K562 (cell line): Measurements from ENCODE around the gene LDAF1. TPM values are rescaled to one million over a fixed set of nuclear protein-coding genes. Genes with fewer than 3 reads are reported as not detected.
A peak's percentile ranks its signal among the peaks of the same experiment; 100 is the strongest.

Source experiments
- BDP1 ChIP-seq: IDR thresholded peaks from 3 replicates; pipeline ENCODE4 v1.6.1; 2011; ENCODE audit not compliant: insufficient read length, insufficient read depth
- BRD9 ChIP-seq: fragments of 450-650 bp; IDR thresholded peaks from 2 replicates; pipeline ENCODE4 v1.6.1; 2018; ENCODE audit warnings: low read depth; ENCODE audit not compliant: partially characterized antibody
- CBFA2T3 ChIP-seq: fragments of 450-650 bp; IDR thresholded peaks from 2 replicates; pipeline ENCODE4 v1.6.1; 2017
- CEBPB ChIP-seq: fragments of 450-650 bp; IDR thresholded peaks from 2 replicates; pipeline ENCODE4 v1.6.1; 2016; ENCODE audit warnings: missing genetic modification characterization, missing compliant biosample characterization
- CHD1 ChIP-seq: fragments of 200-600 bp; sonication (generic); IDR thresholded peaks from one replicate; pipeline ENCODE4 v1.6.1; 2012; ENCODE audit warnings: mild to moderate bottlenecking, moderate library complexity, low read length, inconsistent platforms
- FOXK1 ChIP-seq: sonication (generic); formaldehyde crosslinking; IDR thresholded peaks from 2 replicates; pipeline ENCODE4 v1.8.0; 2022; ENCODE audit warnings: missing genetic modification reagents, mild to moderate bottlenecking, borderline replicate concordance
- HDAC2 ChIP-seq: fragments of 450-650 bp; IDR thresholded peaks from 2 replicates; pipeline ENCODE4 v1.6.1; 2016; ENCODE audit warnings: mild to moderate bottlenecking
- KDM1A ChIP-seq, 2 experiments: fragments of 450-650 bp; IDR thresholded peaks; 2 replicates each; pipeline ENCODE4 v1.6.1; 2016; ENCODE audit warnings: mild to moderate bottlenecking in 2 of 2
- KLF16 ChIP-seq: IDR thresholded peaks from 2 replicates; pipeline ENCODE4 v1.6.1; 2016; ENCODE audit warnings: antibody characterized with exemption
- POLR2B ChIP-seq: fragments of 450-650 bp; IDR thresholded peaks from 2 replicates; pipeline ENCODE4 v1.6.1; 2018; ENCODE audit warnings: low read depth; ENCODE audit not compliant: partially characterized antibody
- RBM17 ChIP-seq: fragments of 200-400 bp; formaldehyde crosslinking; IDR thresholded peaks from 2 replicates; pipeline ENCODE4 v1.6.1; 2017; ENCODE audit warnings: low read depth, mild to moderate bottlenecking, low read length, borderline replicate concordance
- RBM22 ChIP-seq: fragments of 200-400 bp; formaldehyde crosslinking; IDR thresholded peaks from 2 replicates; pipeline ENCODE4 v1.6.1; 2018; ENCODE audit warnings: low read length, low read depth; ENCODE audit not compliant: poor library complexity, severe bottlenecking
- SP1 ChIP-seq: sonication (generic); formaldehyde crosslinking; IDR thresholded peaks from 2 replicates; pipeline ENCODE4 v1.8.1; 2022; ENCODE audit warnings: mild to moderate bottlenecking, missing genetic modification reagents
- TBP ChIP-seq: optimal IDR thresholded peaks from 2 replicates; pipeline ENCODE3; 2011; ENCODE audit warnings: low read depth, low read length, improper control_type of control experiment
- ZFPM2 ChIP-seq: fragments of 250-450 bp; sonication (Bioruptor Pico); IDR thresholded peaks from 2 replicates; pipeline ENCODE4 v1.5.1; 2022; ENCODE audit warnings: mild to moderate bottlenecking
- ZNF124 ChIP-seq: sonication (generic); formaldehyde crosslinking; IDR thresholded peaks from 2 replicates; pipeline ENCODE4 v1.8.1; 2022; ENCODE audit warnings: missing genetic modification reagents
- ZNF592 ChIP-seq: fragments of 450-650 bp; IDR thresholded peaks from 2 replicates; pipeline ENCODE4 v1.6.1; 2017; ENCODE audit warnings: antibody characterized with exemption, mild to moderate bottlenecking
- ZNF696 ChIP-seq: fragments of 250-450 bp; sonication (Bioruptor Pico); conservative IDR thresholded peaks from 2 replicates; pipeline ENCODE4 v1.4.0; 2020; ENCODE audit warnings: mild to moderate bottlenecking, moderate library complexity
- ZZZ3 ChIP-seq: fragments of 450-650 bp; IDR thresholded peaks from 2 replicates; pipeline ENCODE4 v1.6.1; 2016; ENCODE audit warnings: antibody characterized with exemption, mild to moderate bottlenecking, moderate library complexity
- polyA plus RNA-seq, 8 experiments: library from polyadenylated mRNA; depleted of rRNA in 4 of 8; stranded (reverse) in 5 of 8; unstranded in 3 of 8; fragments of >200 nt; fragmentation: Nextera tagmentation in 2 of 8; fragmentation: Illumina TruSeq in 1 of 8; extraction: Ambion mirVana in 2 of 8; extraction: Trizol in 1 of 8; gene quantifications; 2 replicates each; pipeline versions ENCODE4 v1.2.1 to v1.2.3, GENCODE V29; 2011 to 2014; ENCODE audit warnings: inconsistent platforms in 1 of 8, missing spikeins in 1 of 8
- total RNA-seq, 7 experiments: library from RNA; depleted of rRNA in 6 of 7; stranded (reverse); fragments of >200 nt in 6 of 7; fragmentation: Illumina TruSeq in 2 of 7; extraction: Trizol in 2 of 7; gene quantifications; 2 replicates each; pipeline versions ENCODE4 v1.2.1 to v1.2.3, GENCODE V29; 2011 to 2021; ENCODE audit warnings: low replicate concordance in 1 of 7
- TF ChIP-seq, protein P1 (sequence below): fragments of 250-450 bp; sonication (Bioruptor Pico); IDR thresholded peaks from 2 replicates; pipeline ENCODE4 v1.5.1; 2021; ENCODE audit warnings: mild to moderate bottlenecking
- TF ChIP-seq, protein P2 (sequence below): fragments of 450-650 bp; IDR thresholded peaks from 2 replicates; pipeline ENCODE4 v1.6.1; 2017; ENCODE audit warnings: mild to moderate bottlenecking, moderate library complexity
- TF ChIP-seq, protein P3 (sequence below), 2 experiments: fragments of 450-650 bp; IDR thresholded peaks; 2 replicates each; pipeline ENCODE4 v1.6.1; 2016

Gene LDAF1
- total and polyA plus RNA-seq, 9 of the 15 experiments (the other 6 are each of a cell fraction or from before 2014, with no cell fraction given) = 7.0 to 20.1 (median 12.5) TPM

DNA sequence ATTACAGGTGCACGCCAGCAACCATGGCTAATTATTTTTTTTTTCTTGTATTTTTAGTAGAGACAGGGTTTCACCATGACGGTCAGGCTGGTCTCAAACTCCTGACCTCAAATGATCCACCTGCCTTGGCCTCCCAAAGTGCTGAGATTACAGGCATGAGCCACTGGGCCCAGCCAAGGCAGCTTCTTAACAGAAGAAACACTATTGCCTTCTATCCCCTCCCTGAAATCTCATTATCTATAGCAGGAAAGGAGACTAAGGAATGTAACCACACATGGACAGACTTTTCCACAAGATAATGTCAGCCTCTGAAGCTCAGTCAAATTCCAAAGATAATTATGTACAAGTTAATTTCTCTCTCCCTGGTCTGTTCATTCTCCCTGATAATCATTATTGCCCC, 58.6 kb downstream of the LDAF1 start (continued):
- TF ChIP-seq BDP1 = no peak
- TF ChIP-seq, protein P1, sequence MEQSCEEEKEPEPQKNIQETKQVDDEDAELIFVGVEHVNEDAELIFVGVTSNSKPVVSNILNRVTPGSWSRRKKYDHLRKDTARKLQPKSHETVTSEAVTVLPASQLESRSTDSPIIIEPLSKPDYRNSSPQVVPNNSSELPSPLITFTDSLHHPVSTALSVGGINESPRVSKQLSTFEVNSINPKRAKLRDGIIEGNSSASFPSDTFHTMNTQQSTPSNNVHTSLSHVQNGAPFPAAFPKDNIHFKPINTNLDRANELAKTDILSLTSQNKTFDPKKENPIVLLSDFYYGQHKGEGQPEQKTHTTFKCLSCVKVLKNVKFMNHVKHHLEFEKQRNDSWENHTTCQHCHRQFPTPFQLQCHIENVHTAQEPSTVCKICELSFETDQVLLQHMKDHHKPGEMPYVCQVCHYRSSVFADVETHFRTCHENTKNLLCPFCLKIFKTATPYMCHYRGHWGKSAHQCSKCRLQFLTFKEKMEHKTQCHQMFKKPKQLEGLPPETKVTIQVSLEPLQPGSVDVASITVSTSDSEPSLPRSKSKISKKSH = no peak
- TF ChIP-seq, protein P2, sequence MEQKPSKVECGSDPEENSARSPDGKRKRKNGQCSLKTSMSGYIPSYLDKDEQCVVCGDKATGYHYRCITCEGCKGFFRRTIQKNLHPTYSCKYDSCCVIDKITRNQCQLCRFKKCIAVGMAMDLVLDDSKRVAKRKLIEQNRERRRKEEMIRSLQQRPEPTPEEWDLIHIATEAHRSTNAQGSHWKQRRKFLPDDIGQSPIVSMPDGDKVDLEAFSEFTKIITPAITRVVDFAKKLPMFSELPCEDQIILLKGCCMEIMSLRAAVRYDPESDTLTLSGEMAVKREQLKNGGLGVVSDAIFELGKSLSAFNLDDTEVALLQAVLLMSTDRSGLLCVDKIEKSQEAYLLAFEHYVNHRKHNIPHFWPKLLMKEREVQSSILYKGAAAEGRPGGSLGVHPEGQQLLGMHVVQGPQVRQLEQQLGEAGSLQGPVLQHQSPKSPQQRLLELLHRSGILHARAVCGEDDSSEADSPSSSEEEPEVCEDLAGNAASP = no peak
- TF ChIP-seq CHD1 = no peak
- no peak for TF ChIP-seq TBP
- TF ChIP-seq ZFPM2 (CRISPR knock-in tag) = no peak
- no peak for TF ChIP-seq ZNF124 (CRISPR knock-in tag)
- no peak for TF ChIP-seq FOXK1 (CRISPR knock-in tag)
- TF ChIP-seq KLF16 = 0 out of 2 replicates have a peak, but pooled peaks have one; percentile 5
- no peak for TF ChIP-seq POLR2B
- TF ChIP-seq CBFA2T3 = peak; percentile 80
- TF ChIP-seq SP1 (CRISPR knock-in tag) = no peak
- peak; percentile 36; the same call in 1 of the 2 replicates for TF ChIP-seq HDAC2
- TF ChIP-seq RBM17 = no peak
- TF ChIP-seq, protein P3, sequence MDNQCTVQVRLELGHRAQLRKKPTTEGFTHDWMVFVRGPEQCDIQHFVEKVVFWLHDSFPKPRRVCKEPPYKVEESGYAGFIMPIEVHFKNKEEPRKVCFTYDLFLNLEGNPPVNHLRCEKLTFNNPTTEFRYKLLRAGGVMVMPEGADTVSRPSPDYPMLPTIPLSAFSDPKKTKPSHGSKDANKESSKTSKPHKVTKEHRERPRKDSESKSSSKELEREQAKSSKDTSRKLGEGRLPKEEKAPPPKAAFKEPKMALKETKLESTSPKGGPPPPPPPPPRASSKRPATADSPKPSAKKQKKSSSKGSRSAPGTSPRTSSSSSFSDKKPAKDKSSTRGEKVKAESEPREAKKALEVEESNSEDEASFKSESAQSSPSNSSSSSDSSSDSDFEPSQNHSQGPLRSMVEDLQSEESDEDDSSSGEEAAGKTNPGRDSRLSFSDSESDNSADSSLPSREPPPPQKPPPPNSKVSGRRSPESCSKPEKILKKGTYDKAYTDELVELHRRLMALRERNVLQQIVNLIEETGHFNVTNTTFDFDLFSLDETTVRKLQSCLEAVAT (IDR thresholded peaks at IDR 0.05) = peak in 1 of 2 experiments; percentile 71; a peak in 1 of 4 replicates
- no peak for TF ChIP-seq CEBPB (tag)
- TF ChIP-seq KDM1A (IDR thresholded peaks at IDR 0.05) = peak; percentile 71 to 79
- TF ChIP-seq RBM22 = no peak
- TF ChIP-seq ZZZ3 = no peak
- TF ChIP-seq ZNF696 (CRISPR knock-in tag) = no peak
- no peak for TF ChIP-seq ZNF592
- no peak for TF ChIP-seq BRD9
